DMS153 treated with DMSO at 0.1 percent for 48 hours (cell line): ENCODE data around the gene MRPL1.
"Not testable (repeated sequence)": the region's sequence is repeated elsewhere in the genome, so short reads cannot be mapped to it uniquely, and the experiment has no call there.

ENCODE experiments used
- DNase-seq: peaks from one replicate; lab custom pipeline; 2025; ENCODE audit not compliant: unreplicated experiment; lab: John Stamatoyannopoulos, UW

Gene MRPL1

GRCh38 chr4:77849278-77849965, 13.2 kb upstream of the MRPL1 start:
- DNase-seq, result peak; percentile 82

- DNase-seq, result peak; percentile 23
Measured at GRCh38 chr4:77852892-77853495, 9.6 kb upstream of the MRPL1 start.

- no peak for DNase-seq
Measured at GRCh38 chr4:77854431-77855111, 8.1 kb upstream of the MRPL1 start.

GRCh38 chr4:77856152-77856551, 6.5 kb upstream of the MRPL1 start:
- DNase-seq, result no peak

- no peak for DNase-seq
Measured at GRCh38 chr4:77859256-77859655, 3.4 kb upstream of the MRPL1 start.

GRCh38 chr4:77861495-77861894, 1.1 kb upstream of the MRPL1 start:
- DNase-seq, result no peak

GRCh38 chr4:77863341-77863740, 711 bp downstream of the MRPL1 start:
- DNase-seq, result not testable (repeated sequence)

- no peak for DNase-seq
Measured at GRCh38 chr4:77865259-77865658, 2.6 kb downstream of the MRPL1 start.

GRCh38 chr4:77872723-77873445, 10.3 kb downstream of the MRPL1 start:
- no peak for DNase-seq

GRCh38 chr4:77877167-77877566, 14.5 kb downstream of the MRPL1 start:
- DNase-seq, result no peak

GRCh38 chr4:77877771-77878565, 15.3 kb downstream of the MRPL1 start:
- DNase-seq, result no peak

GRCh38 chr4:77880784-77881183, 18.2 kb downstream of the MRPL1 start:
- no peak for DNase-seq

GRCh38 chr4:77881460-77882295, 19.0 kb downstream of the MRPL1 start:
- DNase-seq, result no peak

GRCh38 chr4:77893451-77893850, 30.8 kb downstream of the MRPL1 start:
- no peak for DNase-seq

GRCh38 chr4:77899607-77900006, 37.0 kb downstream of the MRPL1 start:
- DNase-seq, result no peak

- no peak for DNase-seq
Measured at GRCh38 chr4:77903186-77903585, 40.6 kb downstream of the MRPL1 start.

- DNase-seq, result no peak
Measured at GRCh38 chr4:77905651-77906263, 43.1 kb downstream of the MRPL1 start.

- DNase-seq, result no peak
Measured at GRCh38 chr4:77910676-77911075, 48.0 kb downstream of the MRPL1 start.

- DNase-seq, result no peak
Measured at GRCh38 chr4:77911091-77911490, 48.5 kb downstream of the MRPL1 start.
